Nephron progenitor cell (in vitro differentiated cells): Measurements from ENCODE around the gene RRAD.

Experiments
- DNase-seq: peaks from one replicate; pipeline ENCODE4 v3.0.0; 2021
- H3K27ac Mint-ChIP-seq: 2 replicates; pipeline ENCODE4 v1.8.0; 2021; ENCODE audit warnings: mild to moderate bottlenecking, moderate library complexity, mixed read lengths
- H3K27me3 Mint-ChIP-seq: 2 replicates; pipeline ENCODE4 v1.8.0; 2021; ENCODE audit warnings: mild to moderate bottlenecking, low read depth, mixed read lengths; ENCODE audit not compliant: poor library complexity
- H3K36me3 Mint-ChIP-seq: 2 replicates; pipeline ENCODE4 v1.8.0; 2021; ENCODE audit warnings: low read depth, mixed read lengths
- H3K4me1 Mint-ChIP-seq: 2 replicates; pipeline ENCODE4 v1.8.0; 2021; ENCODE audit warnings: mixed read lengths
- H3K4me3 Mint-ChIP-seq: 2 replicates; pipeline ENCODE4 v1.8.0; 2021; ENCODE audit warnings: mild to moderate bottlenecking, moderate library complexity, mixed read lengths
- H3K9me3 Mint-ChIP-seq: 2 replicates; pipeline ENCODE4 v1.8.0; 2021; ENCODE audit warnings: mild to moderate bottlenecking, moderate library complexity, mixed read lengths
- CTCF ChIP-seq: fragments of 200-600 bp; sonication (generic); IDR thresholded peaks from 2 replicates; pipeline ENCODE4 v1.5.0; 2021; ENCODE audit warnings: antibody characterized with exemption

Gene RRAD

GRCh38 chr16:66874079-66874775 lies 51.1 kb downstream of the RRAD start:
- Mint-ChIP-seq H3K27ac (peak overlapping the region; percentile 42), H3K36me3 (no peaks in the 10 kb centered on the region), H3K27me3 (peaks cover 20% of the 10 kb centered on the region), H3K4me3 (no peak overlapping the region), H3K4me1 (peaks cover 44% of the 10 kb centered on the region), H3K9me3 (no peaks in the 10 kb centered on the region)
- no peak for DNase-seq
- no peak for TF ChIP-seq CTCF

- Mint-ChIP-seq H3K36me3 (no peaks in the 10 kb centered on the region), H3K27me3 (peaks cover 20% of the 10 kb centered on the region), H3K4me1 (peaks cover 43% of the 10 kb centered on the region), H3K4me3 (no peak overlapping the region), H3K9me3 (no peaks in the 10 kb centered on the region), H3K27ac (no peak overlapping the region)
- DNase-seq: no peak
- TF ChIP-seq CTCF: no peak
Measured at GRCh38 chr16:66873685-66874055, 51.7 kb downstream of the RRAD start.

GRCh38 chr16:66872943-66873684 lies 52.2 kb downstream of the RRAD start:
- Mint-ChIP-seq H3K4me1 (peaks cover 37% of the 10 kb centered on the region), H3K27ac (no peak overlapping the region), H3K27me3 (peaks cover 23% of the 10 kb centered on the region), H3K36me3 (no peaks in the 10 kb centered on the region), H3K9me3 (no peaks in the 10 kb centered on the region), H3K4me3 (peak overlapping the region; percentile 79)
- peak; percentile 93 for TF ChIP-seq CTCF
- peak; percentile 94 for DNase-seq

GRCh38 chr16:66872559-66872942 lies 52.8 kb downstream of the RRAD start:
- no peak for DNase-seq
- Mint-ChIP-seq H3K36me3 (no peaks in the 10 kb centered on the region), H3K4me3 (peak overlapping the region; percentile 79), H3K9me3 (no peaks in the 10 kb centered on the region), H3K27ac (no peak overlapping the region), H3K4me1 (peaks cover 39% of the 10 kb centered on the region), H3K27me3 (peaks cover 27% of the 10 kb centered on the region)
- TF ChIP-seq CTCF: no peak

DNA sequence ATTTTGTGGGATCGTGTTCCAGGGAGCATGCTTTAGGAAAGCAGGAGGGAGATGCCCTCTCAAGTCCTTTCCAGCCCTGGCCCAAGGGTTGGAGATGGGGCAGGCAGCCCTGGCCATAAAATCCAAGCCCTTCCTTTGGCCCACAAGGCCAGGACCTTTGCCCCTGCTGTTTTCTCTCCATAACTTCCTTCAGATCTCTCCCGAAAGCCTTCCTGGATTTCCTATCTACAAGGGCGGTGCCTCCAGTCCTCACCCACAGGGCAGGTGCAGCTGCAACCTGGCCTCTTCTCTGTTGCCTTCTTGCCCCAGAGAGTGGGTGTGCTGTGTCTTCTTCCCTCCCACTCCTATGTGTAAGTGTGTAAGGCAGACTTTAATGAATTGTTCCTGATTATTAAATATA lies 53.5 kb downstream of the RRAD start:
- peaks cover 27% of the 10 kb centered on the region for H3K27me3 Mint-ChIP-seq
- H3K27ac Mint-ChIP-seq: no peak overlapping the region
- no peaks in the 10 kb centered on the region for H3K9me3 Mint-ChIP-seq
- no peaks in the 10 kb centered on the region for H3K36me3 Mint-ChIP-seq
- H3K4me3 Mint-ChIP-seq: no peak overlapping the region
- peaks cover 40% of the 10 kb centered on the region for H3K4me1 Mint-ChIP-seq
- DNase-seq: no peak
- no peak for TF ChIP-seq CTCF
